SW480 (cell line): Measurements from ENCODE around the gene CEMIP.

Experiments
- DNase-seq: peaks from one replicate; pipeline ENCODE4 v3.0.0-alpha.2; 2016; ENCODE audit warnings: low spot score

The CEMIP gene

DNA sequence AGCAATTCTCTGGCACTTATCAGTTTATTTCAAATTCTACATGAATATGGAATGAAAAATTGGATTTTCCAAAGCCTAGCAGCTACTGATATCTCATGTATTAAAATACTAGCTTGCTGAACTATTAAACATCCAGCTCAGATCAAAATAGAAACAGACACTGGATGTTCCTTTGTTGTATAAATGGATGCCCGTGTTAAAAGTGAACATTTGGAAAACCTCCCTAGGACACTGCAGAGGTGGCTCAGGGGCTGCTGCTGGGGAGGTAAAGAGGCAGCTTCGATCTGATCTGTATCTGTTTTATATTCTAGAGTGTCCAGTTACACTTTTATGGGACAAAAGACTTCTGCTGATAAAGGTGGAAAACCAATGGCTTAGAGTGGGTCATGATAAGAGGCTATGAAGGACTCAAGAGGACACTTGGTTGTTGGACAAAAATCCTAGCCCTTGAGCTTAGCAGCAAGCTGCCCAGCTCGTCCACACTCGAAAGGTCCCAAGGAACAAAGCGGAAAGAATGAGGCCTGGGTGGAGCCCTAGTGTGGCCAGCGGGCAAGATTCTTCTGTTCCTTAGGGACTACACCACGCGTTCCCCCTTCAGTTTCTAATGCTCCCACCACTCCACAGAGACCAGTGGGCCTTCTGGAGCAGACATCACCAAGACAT is 200.5 kb downstream of the CEMIP start:
- no peak for DNase-seq

DNA sequence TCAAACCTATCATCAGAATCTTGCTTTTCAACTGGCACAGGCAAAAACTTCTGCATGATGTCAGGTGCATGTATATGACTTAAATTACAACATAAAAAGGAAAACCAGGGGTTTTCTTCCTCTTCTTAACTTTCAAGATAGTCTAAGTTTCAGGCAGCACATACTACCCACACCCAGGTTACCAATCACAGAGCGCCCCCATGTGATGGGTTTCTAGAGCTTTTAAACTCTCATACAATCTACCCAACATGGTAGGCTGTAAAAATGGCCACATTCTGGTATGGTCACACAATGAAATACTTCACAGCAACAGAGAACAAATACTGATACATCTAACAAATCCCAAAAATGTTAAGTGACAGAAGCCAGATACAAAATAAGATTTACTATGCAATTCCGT is 203.0 kb downstream of the CEMIP start:
- no peak for DNase-seq

DNA sequence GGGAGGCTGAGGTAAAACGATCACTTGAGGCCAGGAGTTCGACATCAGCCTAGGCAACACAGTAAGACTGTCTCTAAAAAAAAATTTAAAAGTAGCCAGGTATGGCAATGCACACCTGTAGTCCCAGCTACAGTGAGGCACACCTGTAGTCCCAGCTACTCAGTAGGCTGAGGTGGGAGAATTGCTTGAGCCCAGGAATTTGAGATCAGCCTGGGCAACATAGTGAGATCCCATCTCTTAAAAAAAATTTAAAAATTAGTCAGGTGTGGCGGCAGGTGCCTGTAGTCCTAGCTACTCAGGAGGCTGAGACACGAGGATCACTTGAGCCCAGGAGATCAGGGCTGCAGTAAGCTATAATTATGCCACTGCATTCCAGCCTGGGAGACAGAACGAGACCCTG is 203.7 kb downstream of the CEMIP start:
- DNase-seq = no peak

DNA sequence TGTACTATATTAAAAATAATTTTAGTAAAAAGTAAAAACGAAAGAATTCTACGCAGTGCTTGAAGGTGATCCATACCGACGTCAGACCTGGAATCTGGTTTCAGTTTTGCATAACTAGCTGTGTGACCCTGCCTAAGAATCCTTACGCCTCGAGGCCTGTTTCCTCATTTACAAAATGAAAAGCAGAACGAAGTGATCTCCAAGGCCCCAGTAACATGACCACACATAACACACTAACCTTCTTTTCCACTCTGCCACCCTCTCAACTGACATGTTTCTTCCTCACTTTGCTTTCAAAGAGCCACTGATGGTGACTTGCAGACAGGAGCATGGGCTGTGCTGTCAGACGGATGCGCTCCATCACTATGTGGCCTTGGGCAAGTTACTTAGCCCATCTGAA is 205.7 kb downstream of the CEMIP start:
- DNase-seq = no peak

DNA sequence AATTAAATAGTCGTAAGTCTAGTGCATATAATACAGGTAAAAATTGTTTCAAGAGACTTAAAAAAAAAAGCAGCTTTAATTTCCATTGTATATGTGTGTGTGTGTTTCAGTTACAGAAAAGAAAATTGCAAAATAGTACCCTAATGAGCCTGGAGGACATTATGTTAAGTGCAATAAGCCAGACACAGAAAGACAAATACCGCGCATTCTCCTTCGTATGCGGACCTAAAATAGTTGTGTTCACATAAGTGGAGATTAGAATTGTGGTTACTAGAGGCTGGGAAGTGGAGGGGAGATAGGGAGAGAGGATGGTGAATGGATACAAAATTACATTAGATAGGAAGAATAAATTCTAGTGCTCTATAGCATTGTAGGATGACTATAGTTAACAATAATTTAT is 206.8 kb downstream of the CEMIP start:
- DNase-seq = no peak

DNA sequence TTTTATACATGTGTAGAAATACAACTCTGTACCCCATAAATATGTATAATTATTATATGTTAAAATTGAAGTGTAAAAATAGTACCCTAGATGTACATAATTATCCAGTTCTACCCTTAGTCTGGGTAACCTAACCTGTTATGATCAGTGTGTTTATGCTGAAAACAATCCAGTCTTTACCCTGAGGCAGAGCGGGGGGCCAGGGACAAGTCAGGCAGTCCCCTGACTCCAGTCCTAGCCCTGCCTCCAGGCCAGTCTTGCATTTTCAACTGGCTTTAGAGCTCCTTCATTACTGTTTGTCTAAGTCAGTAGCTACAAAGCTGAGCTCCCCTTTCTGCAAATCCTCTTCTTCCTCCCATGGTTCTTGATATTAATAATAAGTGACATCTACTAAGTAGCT is 207.3 kb downstream of the CEMIP start:
- DNase-seq = no peak

DNA sequence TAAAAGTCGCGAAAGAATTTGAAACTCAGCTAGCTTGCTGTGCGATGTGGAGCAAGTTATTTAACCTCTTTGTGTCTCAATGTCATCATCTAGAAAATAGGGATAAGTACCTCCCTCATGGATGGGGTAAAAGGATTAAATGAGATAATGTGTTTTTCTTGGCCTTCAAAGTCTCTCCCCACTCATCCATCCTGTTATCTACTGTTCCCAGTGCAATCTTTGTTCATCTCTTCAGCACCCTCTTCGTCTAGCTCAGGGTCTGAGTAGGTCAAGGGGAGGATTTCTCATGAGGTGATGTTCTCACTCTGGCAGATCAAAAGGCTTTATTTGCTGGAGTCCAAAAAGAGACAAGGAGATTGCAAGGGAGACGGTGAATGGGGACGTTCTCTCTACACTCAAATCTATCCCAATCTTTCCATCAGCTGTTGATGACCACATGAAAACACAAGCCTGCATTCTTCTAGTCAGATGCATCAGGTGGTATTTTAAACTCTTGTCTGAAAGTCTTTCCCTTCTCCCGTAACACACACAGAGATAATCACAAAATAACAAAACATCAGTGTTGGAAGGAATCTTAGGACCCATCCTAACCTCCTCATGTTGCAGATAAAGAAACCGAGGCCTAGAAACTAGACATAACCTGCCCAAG is 209.1 kb downstream of the CEMIP start:
- DNase-seq = no peak

DNA sequence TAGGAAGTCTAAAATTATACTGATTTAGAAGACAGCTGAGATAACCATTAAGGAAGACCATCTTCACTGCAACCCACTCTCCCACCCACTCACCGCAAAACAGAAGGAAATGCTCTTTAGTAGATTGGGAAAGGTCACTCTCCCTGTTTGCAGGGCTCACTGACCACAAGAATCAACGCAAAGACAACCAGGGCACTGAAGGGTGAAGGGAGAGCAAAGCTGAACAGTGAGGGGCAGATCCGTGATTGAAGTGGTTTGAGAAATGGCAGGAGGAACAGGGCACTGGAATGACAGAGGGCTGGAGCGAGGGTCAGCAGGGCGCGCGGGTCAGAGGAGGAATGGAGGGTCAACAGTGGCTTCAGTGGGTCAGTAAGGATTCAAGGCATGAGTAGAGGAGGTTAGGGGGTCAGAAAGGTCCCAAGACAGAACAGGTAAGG is 209.9 kb downstream of the CEMIP start:
- peak; percentile 26 for DNase-seq

DNA sequence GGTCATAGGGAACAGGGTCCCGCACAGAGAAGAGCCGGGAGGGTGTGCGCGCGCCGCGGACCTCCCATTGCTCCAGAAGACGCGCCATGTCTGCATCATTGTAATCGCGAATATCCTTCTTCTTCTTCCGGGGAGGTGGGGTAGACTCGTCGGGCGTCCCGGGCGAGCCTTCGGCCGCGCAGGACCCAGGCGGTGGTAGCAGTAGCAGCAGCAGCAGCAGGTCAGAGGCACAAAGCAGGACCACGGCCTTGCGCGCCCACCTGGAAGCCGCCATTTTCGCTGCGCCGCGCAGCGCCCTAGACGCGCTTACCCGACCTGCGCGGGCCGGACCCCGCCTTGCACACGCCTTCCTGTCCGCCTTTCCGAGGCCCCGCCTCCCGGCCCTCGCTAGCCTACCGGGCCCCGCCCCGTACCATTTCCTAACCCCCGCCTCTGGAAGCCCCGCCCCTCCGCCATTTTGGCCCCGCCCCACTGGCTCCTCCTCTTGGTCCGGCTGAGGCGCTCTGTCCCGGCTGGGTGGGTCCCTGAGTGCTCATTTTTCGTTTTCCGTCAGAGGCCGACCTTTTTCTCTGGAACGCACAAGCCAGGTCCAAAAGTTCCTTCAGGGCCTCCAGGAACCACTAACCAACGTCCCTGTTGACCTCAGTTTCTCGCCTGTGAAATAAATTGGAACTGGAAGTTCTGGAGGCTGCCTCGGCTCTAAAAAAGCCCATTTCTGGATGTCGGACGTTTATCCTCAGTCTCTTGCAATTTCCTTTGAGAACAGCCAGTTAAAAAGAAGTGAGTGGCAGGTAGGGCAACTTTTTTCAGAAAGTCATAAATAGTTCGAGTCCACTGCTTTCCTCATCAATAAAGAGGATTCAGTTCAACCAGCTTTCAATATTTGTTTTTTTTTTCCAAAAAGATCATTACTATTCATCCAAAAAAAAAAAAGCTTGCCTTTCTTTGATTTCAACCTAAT is 210.6 kb downstream of the CEMIP start, which contains the start of gene MESD:
TSS of gene MESD (minus strand) at position 302 of the 961 bp plus-strand sequence. CDS start at position 274, 28 bp downstream.
- DNase-seq = peak; percentile 93

DNA sequence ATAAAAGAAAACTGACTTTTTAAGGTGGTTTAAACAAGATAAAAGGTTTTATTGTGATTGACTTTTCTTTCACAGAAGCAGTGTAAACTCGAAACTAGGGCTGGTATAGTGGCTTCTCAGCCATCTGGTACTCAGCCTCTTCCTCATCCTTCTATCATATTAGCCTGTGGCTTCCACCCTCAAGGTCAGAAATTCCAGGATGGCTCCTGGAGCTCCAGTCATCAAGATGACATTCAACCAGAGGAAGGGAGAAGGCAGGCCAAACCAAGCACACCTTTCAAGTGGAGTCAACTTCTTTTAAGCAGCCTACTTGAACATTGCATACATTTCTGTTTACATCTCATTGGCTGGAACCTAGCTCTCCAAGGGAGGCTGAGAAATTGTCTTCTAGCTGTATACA is 211.8 kb downstream of the CEMIP start:
- no peak for DNase-seq

DNA sequence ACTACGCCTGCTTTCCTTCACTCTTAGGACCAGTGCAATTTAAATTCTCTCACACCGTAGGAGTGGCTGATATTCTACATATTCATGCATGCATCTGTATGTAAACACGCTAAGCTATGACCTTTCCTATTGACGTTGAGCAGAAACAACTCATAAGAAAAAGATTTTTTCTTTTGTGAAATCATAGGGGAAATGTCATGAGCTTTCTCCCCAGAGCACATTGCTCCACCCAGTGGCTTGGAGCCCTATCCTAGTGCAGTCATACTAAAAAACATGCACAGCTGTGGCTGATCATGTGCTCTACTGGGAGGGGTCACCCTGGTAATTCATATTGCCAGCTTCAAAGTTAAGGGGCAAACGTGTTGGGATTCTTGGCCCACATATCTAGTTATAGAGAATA is 212.3 kb downstream of the CEMIP start:
- no peak for DNase-seq

DNA sequence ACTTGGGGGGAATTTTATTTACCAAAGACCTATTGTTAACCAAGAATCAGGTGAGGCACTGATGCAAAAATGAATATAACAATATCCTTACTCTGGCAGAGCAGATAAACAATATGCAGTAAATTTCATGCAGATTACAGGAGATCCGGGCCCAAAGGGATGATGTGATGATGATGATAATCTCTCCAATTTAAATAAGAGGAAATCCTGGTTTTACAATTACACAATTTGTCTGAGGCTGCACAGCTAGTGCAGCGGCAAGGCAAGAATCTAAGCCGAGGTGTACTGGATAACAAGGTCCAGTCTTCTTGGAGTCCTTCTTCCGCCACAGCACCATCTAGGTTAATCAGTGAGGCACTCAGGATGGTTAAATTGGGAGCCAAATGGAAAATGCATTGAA is 212.8 kb downstream of the CEMIP start:
- no peak for DNase-seq

DNA sequence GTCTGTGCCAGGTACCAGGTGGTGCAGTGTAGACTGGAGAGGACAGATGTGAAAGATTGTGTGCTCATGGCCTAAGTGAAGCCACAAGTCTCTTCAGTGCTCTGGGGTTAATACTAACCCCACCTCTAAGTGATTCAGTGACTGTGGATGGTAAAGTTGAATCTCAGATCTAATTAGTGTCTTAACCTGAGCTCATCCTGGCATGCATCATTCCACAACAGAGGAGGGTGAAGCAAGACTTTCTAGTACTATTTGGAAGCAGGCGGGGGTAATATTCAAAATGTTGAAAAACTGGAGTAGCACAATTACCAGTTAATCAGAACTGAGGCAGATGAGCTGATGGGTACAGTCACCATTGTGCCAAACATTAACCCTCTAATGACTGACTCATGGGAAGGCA is 213.3 kb downstream of the CEMIP start:
- DNase-seq = no peak

DNA sequence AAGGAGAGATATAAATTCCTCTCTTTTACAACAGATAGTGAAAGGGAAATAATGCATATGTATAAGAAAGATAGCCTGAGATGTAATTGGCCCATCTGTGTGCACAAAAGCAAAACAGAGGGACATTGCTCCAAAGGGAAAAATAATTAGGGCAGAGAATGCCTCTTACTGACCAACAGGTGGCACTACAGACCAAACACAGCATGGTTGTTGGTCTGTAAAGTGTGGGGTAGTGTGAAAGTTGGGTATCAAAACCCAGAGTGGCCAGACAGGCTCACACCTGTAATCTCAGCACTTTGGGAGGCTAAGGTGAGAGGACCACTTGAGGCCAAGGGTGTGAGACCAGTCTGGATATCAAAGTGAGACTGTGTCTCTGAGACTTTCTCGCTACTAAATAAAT is 217.1 kb downstream of the CEMIP start:
- DNase-seq = no peak

DNA sequence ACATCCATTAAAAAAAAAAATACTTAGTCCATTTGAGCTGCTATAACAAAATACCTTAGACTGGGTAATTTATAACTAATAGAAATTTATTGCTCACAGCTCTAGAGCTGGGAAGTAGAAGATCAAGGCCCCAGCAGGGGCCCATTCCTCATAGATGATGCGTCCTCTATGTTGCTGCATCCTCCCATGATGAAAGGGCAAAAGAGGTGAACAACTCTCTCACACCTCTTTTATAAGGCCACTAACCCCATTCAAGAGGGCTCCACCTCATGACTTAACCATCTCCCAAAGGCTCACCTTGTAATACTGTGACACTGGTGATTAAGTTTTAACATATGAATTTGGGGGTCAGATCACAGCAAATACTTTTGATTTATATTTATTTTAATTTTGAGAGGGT is 218.5 kb downstream of the CEMIP start:
- no peak for DNase-seq

DNA sequence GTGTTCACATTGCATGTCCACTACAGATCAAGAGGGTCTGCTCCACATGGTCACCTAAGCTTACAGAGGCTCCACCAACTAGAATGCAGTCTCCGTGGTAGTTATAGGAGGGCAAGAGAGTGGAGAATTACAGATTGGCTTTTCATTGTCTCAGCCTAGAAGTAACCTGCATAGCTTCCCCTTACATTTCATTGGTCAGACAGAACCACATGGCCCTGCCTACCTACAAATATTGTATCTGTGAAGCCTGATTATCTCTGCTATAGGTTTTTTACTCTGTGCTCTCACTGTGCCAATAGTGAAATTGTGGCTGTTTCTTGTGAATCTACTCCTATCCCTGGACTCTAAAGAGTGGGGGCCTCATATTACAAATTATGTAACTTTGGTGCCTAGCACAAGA is 219.1 kb downstream of the CEMIP start:
- peak; percentile 41 for DNase-seq

DNA sequence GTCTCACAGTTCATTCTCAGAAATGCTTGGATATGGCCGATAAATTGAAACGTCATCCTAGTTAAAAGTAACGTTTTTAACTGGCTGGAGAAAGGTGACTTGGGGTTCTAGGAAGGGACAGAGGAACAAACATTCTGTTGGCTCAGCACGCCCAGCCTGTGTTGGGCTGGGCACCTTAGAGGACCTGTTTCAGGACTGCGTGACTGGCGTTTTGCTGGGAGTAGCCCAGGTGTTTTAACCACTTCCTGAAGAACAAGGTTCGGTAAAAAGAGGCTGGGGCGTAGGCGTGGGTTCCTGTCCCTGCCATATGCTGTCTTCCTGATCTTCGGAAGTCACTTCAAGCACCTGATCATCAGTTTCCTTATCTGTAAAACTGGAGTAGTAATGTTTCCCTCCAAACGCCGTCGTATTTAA is 220.5 kb downstream of the CEMIP start:
- DNase-seq = peak; percentile 87

DNA sequence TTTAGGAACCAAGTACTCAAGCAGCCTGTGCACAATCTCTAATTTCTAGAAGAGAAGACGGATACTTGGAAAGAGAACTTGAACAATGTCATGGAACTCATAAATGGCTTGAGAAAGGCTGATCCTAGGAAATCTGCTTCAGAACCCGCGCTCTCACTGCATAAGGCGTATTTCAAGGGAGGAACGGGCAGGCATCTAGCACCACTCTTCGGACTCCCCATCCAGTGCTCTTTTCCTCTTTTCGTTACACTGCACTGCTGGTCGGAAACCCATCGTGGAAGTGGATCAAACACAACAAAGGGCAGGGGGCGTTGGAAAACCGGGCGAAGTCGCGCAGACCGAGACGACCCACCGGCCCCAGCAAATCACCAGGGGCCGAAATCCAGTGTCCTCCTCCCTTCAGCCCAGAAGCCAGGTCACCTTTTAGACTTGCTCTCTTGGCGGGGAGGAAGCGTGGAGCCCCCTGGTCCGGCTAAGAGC is 221.0 kb downstream of the CEMIP start:
- peak; percentile 54 for DNase-seq

DNA sequence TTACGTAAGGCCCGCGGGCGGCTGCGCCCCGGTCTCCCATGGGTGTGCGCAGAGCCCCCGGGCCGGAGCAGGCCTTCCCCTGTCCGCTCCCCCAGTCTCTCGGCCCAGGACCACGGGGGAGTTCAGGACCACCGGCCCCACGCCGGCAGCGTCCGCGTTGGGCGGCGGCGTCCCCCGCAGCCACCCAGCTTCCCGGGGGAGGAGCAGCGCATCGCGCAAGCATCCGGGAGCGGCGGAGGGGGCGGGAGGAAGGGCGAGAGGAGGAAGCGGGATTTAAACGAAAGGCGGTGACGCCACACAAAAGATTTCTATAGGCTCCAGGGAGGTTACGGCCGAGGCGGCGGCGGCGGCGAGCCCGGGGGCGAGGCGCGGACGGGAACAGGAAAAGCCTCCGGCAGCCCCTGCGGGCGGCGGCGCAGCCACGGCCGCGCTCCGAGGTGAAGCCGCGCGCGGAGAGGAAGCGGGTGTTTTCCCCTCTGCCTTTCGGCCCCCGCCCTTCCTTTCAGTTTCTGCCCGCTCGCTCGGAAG is 221.5 kb downstream of the CEMIP start, which contains the start of gene TLNRD1:
TSS of gene TLNRD1 (plus strand) at position 300 of the 528 bp plus-strand sequence. CDS start 1,349 bp downstream, outside the sequence.
- DNase-seq = peak; percentile 93
